Measurements from ENCODE around the gene SELENOH.

Gene SELENOH

GRCh38 chr11:57786436-57786835, 45.1 kb downstream of the SELENOH start:
- no peak for DNase-seq

- no peak for DNase-seq
These were observed 45.8 kb downstream of the SELENOH start for GRCh38 chr11:57787006-57787604.

- DNase-seq = no peak
These were observed 46.8 kb downstream of the SELENOH start for GRCh38 chr11:57787920-57788702.

- no peak for DNase-seq
These were observed 47.4 kb downstream of the SELENOH start for GRCh38 chr11:57788703-57789088.

GRCh38 chr11:57791321-57792059, 50.2 kb downstream of the SELENOH start:
- no peak for DNase-seq

GRCh38 chr11:57792060-57792541, 50.8 kb downstream of the SELENOH start:
- DNase-seq = peak; percentile 92

- DNase-seq = peak; percentile 34
These were observed 51.6 kb downstream of the SELENOH start for GRCh38 chr11:57792870-57793269.
